Dedifferentiated amniotic fluid mesenchymal stem cell (primary cell): ENCODE measurements around the gene ADCY4.

Experiments
- DNase-seq: peaks from one replicate; pipeline ENCODE4 v3.0.0-alpha.2; 2016; ENCODE audit errors: extremely low spot score

The ADCY4 gene

GRCh38 chr14:24315807-24316596 is 18.9 kb downstream of the ADCY4 start:
- DNase-seq = no peak

- DNase-seq = no peak
Observed at GRCh38 chr14:24315243-24315806, 19.5 kb downstream of the ADCY4 start.

GRCh38 chr14:24314377-24315193 is 20.3 kb downstream of the ADCY4 start:
- DNase-seq = no peak

- DNase-seq = no peak
Observed at GRCh38 chr14:24313913-24314312, 21.0 kb downstream of the ADCY4 start.

GRCh38 chr14:24312736-24313507 is 21.9 kb downstream of the ADCY4 start:
- no peak for DNase-seq

GRCh38 chr14:24311837-24312615 is 22.8 kb downstream of the ADCY4 start:
- no peak for DNase-seq

GRCh38 chr14:24310646-24311604 is 23.9 kb downstream of the ADCY4 start, which contains the start of gene LTB4R:
LTB4R (plus strand) TSS chr14:24311502; CDS start chr14:24315652, 4,150 bp downstream.
- DNase-seq = no peak

GRCh38 chr14:24310265-24310645 is 24.6 kb downstream of the ADCY4 start:
- no peak for DNase-seq

- DNase-seq = no peak
Observed at GRCh38 chr14:24309538-24310264, 25.2 kb downstream of the ADCY4 start, which contains the start of gene LTB4R2. LTB4R2 (plus strand) TSS chr14:24310140; CDS start chr14:24310665, 525 bp downstream.

- DNase-seq = no peak
Observed at GRCh38 chr14:24308342-24309124, 26.3 kb downstream of the ADCY4 start.

GRCh38 chr14:24307575-24308341 is 27.1 kb downstream of the ADCY4 start, which contains the start of gene CIDEB:
CIDEB (minus strand) TSS chr14:24307977; CDS start chr14:24307858, 119 bp downstream.
- DNase-seq = peak; percentile 45

- DNase-seq = no peak
Observed at GRCh38 chr14:24307156-24307574, 27.7 kb downstream of the ADCY4 start.

- no peak for DNase-seq
Observed at GRCh38 chr14:24304019-24304387, 30.9 kb downstream of the ADCY4 start.

- no peak for DNase-seq
Observed at GRCh38 chr14:24300326-24300980, 34.4 kb downstream of the ADCY4 start.

- peak; percentile 79 for DNase-seq
Observed at GRCh38 chr14:24299255-24300191, 35.3 kb downstream of the ADCY4 start, which contains the start of the genes DHRS1 and NOP9. DHRS1 (minus strand) TSS chr14:24299780; CDS start chr14:24299106, 674 bp downstream. NOP9 (plus strand) TSS chr14:24299850; CDS start chr14:24299955, 105 bp downstream.
